Osteoblast (primary cell): ENCODE results near the gene MAD1L1. TPM values are rescaled to one million over a fixed set of nuclear protein-coding genes. Genes with fewer than 3 reads are reported as not detected.

Experiments
- DNase-seq: peaks from one replicate; pipeline ENCODE4 v3.0.0; 2011; ENCODE audit warnings: low spot score, mixed read lengths; ENCODE audit not compliant: insufficient read length; ENCODE audit errors: missing footprints
- H2AFZ ChIP-seq: 2 replicates; pipeline ENCODE4 v1.6.0; 2011; ENCODE audit warnings: mild to moderate bottlenecking, low read length
- H3K27ac ChIP-seq: 2 replicates; pipeline ENCODE4 v1.5.1; 2011; ENCODE audit warnings: mild to moderate bottlenecking, low read depth, low read length, moderate library complexity
- H3K27me3 ChIP-seq: 2 replicates; pipeline ENCODE4 v1.6.0; 2012; ENCODE audit warnings: mild to moderate bottlenecking, control low read depth, inconsistent platforms, low read length, moderate library complexity; ENCODE audit not compliant: insufficient read depth
- H3K36me3 ChIP-seq: 2 replicates; pipeline ENCODE4 v1.5.1; 2011; ENCODE audit warnings: mild to moderate bottlenecking, low read length, control low read depth, moderate library complexity; ENCODE audit not compliant: insufficient read depth
- H3K4me1 ChIP-seq: 2 replicates; pipeline ENCODE4 v1.5.1; 2011; ENCODE audit warnings: mild to moderate bottlenecking, low read length, control low read depth, moderate library complexity; ENCODE audit not compliant: insufficient read depth
- H3K4me2 ChIP-seq: 2 replicates; pipeline ENCODE4 v1.6.0; 2011; ENCODE audit warnings: mild to moderate bottlenecking, low read length; ENCODE audit not compliant: insufficient read depth
- H3K4me3 ChIP-seq: fragments of 200-600 bp; sonication (generic); 3 replicates; pipeline ENCODE4 v1.5.1; 2012; ENCODE audit warnings: mild to moderate bottlenecking, low read length, inconsistent platforms; ENCODE audit not compliant: insufficient read depth
- H3K79me2 ChIP-seq: 2 replicates; pipeline ENCODE4 v1.6.0; 2012; ENCODE audit warnings: mild to moderate bottlenecking, low read length, control low read depth, inconsistent platforms; ENCODE audit not compliant: insufficient read depth
- H3K9me3 ChIP-seq: 2 replicates; pipeline ENCODE4 v1.5.1; 2011; ENCODE audit warnings: low read depth, low read length, control low read depth
- H4K20me1 ChIP-seq: 2 replicates; pipeline ENCODE4 v1.6.0; 2012; ENCODE audit warnings: mild to moderate bottlenecking, low read length, control low read depth; ENCODE audit not compliant: insufficient read depth
- CTCF ChIP-seq: IDR thresholded peaks from 2 replicates; pipeline ENCODE4 v1.5.1; 2011; ENCODE audit warnings: mild to moderate bottlenecking, low read depth, low read length, moderate library complexity; ENCODE audit errors: extremely low read depth
- total RNA-seq: library from RNA; depleted of rRNA; stranded (reverse); fragments of >200 nt; gene quantifications from 2 replicates; pipeline ENCODE4 v1.2.3, GENCODE V29; 2012

Gene MAD1L1
- total RNA-seq, 1 donor, result 66.2 TPM

- Histone ChIP-seq H3K36me3 (no peaks in the 10 kb centered on the region), H3K4me1 (peaks cover 19% of the 10 kb centered on the region)
- TF ChIP-seq CTCF, result no peak
Measured at GRCh38 chr7:1936531-1937251, 296.1 kb downstream of the MAD1L1 start.

GRCh38 chr7:1936006-1936310, 296.8 kb downstream of the MAD1L1 start:
- Histone ChIP-seq H3K79me2 (peaks cover 22% of the 10 kb centered on the region), H3K4me1 (peaks cover 23% of the 10 kb centered on the region), H3K27me3 (no peaks in the 10 kb centered on the region), H3K9me3 (no peaks in the 10 kb centered on the region), H3K4me3 (no peak overlapping the region), H4K20me1 (no peaks in the 10 kb centered on the region), H3K4me2 (no peak overlapping the region), H3K27ac (no peak overlapping the region), H2AFZ (no peak overlapping the region), H3K36me3 (no peaks in the 10 kb centered on the region)
- no peak for DNase-seq
- TF ChIP-seq CTCF, result no peak

More at GRCh38 chr7:1936531-1937251, 296.1 kb downstream of the MAD1L1 start:
- H3K9me3 ChIP-seq, result no peaks in the 10 kb centered on the region
- no peaks in the 10 kb centered on the region for H4K20me1 ChIP-seq
- no peak overlapping the region for H3K4me3 ChIP-seq
- no peak overlapping the region for H3K27ac ChIP-seq
- H3K27me3 ChIP-seq, result no peaks in the 10 kb centered on the region
- no peak overlapping the region for H2AFZ ChIP-seq
- DNase-seq, result no peak
- H3K4me2 ChIP-seq, result no peak overlapping the region
- H3K79me2 ChIP-seq, result peaks cover 22% of the 10 kb centered on the region

- no peak for TF ChIP-seq CTCF
- Histone ChIP-seq H3K36me3 (no peaks in the 10 kb centered on the region), H3K4me1 (peaks cover 17% of the 10 kb centered on the region), H2AFZ (no peak overlapping the region), H3K79me2 (peaks cover 22% of the 10 kb centered on the region), H3K27ac (no peak overlapping the region), H3K27me3 (no peaks in the 10 kb centered on the region), H3K4me3 (no peak overlapping the region), H3K4me2 (no peak overlapping the region), H4K20me1 (no peaks in the 10 kb centered on the region), H3K9me3 (no peaks in the 10 kb centered on the region)
- no peak for DNase-seq
Measured at GRCh38 chr7:1935176-1936005, 297.4 kb downstream of the MAD1L1 start.

GRCh38 chr7:1934756-1935155, 298.0 kb downstream of the MAD1L1 start:
- Histone ChIP-seq H3K27ac (no peak overlapping the region), H3K4me2 (no peak overlapping the region), H3K79me2 (peaks cover 22% of the 10 kb centered on the region), H2AFZ (no peak overlapping the region), H3K36me3 (no peaks in the 10 kb centered on the region), H3K27me3 (no peaks in the 10 kb centered on the region), H3K4me3 (no peak overlapping the region), H3K4me1 (peaks cover 11% of the 10 kb centered on the region), H4K20me1 (no peaks in the 10 kb centered on the region), H3K9me3 (no peaks in the 10 kb centered on the region)
- TF ChIP-seq CTCF, result no peak
- no peak for DNase-seq
